ENCODE measurements around the gene CECR2.
A peak's percentile ranks its signal among the peaks of the same experiment; 100 is the strongest.

Gene CECR2

GRCh38 chr22:17472932-17473331 lies 103.7 kb downstream of the CECR2 start:
- TF ChIP-seq POLR2AphosphoS5 (IDR thresholded peaks at IDR 0.05; ENCODE audit: low read depth, low read length) (no peak), FOXP2 (optimal IDR thresholded peaks at IDR 0.05; ENCODE audit: borderline replicate concordance, extremely low read depth, extremely low read length, insufficient read depth) (no peak), SIN3A (IDR thresholded peaks at IDR 0.05; ENCODE audit: borderline replicate concordance, insufficient read depth, low read length) (no peak), TAF1 (IDR thresholded peaks at IDR 0.05; ENCODE audit: borderline replicate concordance, insufficient read depth, low read length) (no peak)
- TF ChIP-seq, protein P1, sequence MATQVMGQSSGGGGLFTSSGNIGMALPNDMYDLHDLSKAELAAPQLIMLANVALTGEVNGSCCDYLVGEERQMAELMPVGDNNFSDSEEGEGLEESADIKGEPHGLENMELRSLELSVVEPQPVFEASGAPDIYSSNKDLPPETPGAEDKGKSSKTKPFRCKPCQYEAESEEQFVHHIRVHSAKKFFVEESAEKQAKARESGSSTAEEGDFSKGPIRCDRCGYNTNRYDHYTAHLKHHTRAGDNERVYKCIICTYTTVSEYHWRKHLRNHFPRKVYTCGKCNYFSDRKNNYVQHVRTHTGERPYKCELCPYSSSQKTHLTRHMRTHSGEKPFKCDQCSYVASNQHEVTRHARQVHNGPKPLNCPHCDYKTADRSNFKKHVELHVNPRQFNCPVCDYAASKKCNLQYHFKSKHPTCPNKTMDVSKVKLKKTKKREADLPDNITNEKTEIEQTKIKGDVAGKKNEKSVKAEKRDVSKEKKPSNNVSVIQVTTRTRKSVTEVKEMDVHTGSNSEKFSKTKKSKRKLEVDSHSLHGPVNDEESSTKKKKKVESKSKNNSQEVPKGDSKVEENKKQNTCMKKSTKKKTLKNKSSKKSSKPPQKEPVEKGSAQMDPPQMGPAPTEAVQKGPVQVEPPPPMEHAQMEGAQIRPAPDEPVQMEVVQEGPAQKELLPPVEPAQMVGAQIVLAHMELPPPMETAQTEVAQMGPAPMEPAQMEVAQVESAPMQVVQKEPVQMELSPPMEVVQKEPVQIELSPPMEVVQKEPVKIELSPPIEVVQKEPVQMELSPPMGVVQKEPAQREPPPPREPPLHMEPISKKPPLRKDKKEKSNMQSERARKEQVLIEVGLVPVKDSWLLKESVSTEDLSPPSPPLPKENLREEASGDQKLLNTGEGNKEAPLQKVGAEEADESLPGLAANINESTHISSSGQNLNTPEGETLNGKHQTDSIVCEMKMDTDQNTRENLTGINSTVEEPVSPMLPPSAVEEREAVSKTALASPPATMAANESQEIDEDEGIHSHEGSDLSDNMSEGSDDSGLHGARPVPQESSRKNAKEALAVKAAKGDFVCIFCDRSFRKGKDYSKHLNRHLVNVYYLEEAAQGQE (IDR thresholded peaks at IDR 0.05; ENCODE audit: insufficient read depth in 1 of 2, low read depth in 2 of 2, low read length in 2 of 2), result no peak

DNA sequence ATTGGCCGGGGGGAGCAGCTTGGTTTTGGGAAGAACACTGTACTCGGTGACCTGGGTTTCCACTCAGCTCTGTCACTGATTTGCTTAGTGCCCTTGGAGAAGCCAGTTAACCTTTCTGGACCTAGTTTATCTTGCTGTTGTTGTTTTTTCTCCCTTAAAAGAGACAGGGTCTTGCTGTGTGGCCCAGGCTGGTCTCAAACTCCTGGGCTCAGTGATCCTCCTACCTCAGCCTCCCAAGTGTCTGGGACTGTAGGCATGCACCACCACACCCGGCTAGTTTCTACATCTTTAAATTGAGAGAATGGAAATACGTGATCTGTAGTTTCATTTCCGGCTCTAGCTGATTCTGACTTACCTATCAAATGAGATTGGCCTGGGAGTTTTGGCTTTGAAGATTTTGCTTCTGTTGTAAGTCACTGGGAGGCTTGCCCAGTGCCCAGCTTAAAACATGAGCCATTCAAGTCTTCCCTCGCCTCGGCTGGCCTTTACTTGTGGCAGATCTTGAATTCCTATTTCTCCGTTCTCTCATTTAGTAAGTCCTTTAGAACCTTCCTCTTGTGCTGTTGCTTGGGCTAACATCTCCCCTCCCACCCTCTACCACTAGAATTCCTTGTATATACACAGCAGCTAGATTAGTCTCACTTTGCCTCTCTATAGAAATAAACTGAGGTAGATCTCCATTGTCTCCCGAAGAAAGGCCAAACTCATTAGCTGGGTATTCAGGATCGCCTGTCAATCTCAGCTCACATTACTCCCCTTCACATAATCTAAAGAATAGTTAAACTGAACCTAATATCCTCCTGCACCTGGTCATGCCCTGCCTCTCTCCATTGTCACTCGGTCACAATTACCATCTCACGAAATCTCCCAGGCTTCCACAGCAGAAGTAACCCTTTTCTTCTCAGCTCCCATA lies 106.3 kb downstream of the CECR2 start:
- TF ChIP-seq, protein P1 (IDR thresholded peaks at IDR 0.05; ENCODE audit: insufficient read depth in 1 of 2, low read depth in 2 of 2, low read length in 2 of 2), result no peak
- TF ChIP-seq SIN3A (IDR thresholded peaks at IDR 0.05; ENCODE audit: borderline replicate concordance, insufficient read depth, low read length) (no peak), POLR2AphosphoS5 (IDR thresholded peaks at IDR 0.05; ENCODE audit: low read depth, low read length) (no peak), FOXP2 (optimal IDR thresholded peaks at IDR 0.05; ENCODE audit: borderline replicate concordance, extremely low read depth, extremely low read length, insufficient read depth) (no peak), TAF1 (IDR thresholded peaks at IDR 0.05; ENCODE audit: borderline replicate concordance, insufficient read depth, low read length) (no peak)

- TF ChIP-seq TAF1 (IDR thresholded peaks at IDR 0.05; ENCODE audit: borderline replicate concordance, insufficient read depth, low read length) (no peak), SIN3A (IDR thresholded peaks at IDR 0.05; ENCODE audit: borderline replicate concordance, insufficient read depth, low read length) (no peak), POLR2AphosphoS5 (IDR thresholded peaks at IDR 0.05; ENCODE audit: low read depth, low read length) (no peak)
Observed at GRCh38 chr22:17476838-17477237, 107.6 kb downstream of the CECR2 start.

- TF ChIP-seq SIN3A (IDR thresholded peaks at IDR 0.05; ENCODE audit: borderline replicate concordance, insufficient read depth, low read length), result no peak
- 0 out of 2 replicates have a peak, but pooled peaks have one; percentile 24 for TF ChIP-seq POLR2AphosphoS5 (IDR thresholded peaks at IDR 0.05; ENCODE audit: low read depth, low read length)
- TF ChIP-seq, protein P1 (IDR thresholded peaks at IDR 0.05; ENCODE audit: insufficient read depth in 1 of 2, low read depth in 2 of 2, low read length in 2 of 2), result peak in 1 of 2 experiments; percentile 8; a peak in 1 of 4 replicates
- TF ChIP-seq TAF1 (IDR thresholded peaks at IDR 0.05; ENCODE audit: borderline replicate concordance, insufficient read depth, low read length), result no peak
- TF ChIP-seq FOXP2 (optimal IDR thresholded peaks at IDR 0.05; ENCODE audit: borderline replicate concordance, extremely low read depth, extremely low read length, insufficient read depth), result no peak
Observed at GRCh38 chr22:17477391-17477833, 108.2 kb downstream of the CECR2 start.

DNA sequence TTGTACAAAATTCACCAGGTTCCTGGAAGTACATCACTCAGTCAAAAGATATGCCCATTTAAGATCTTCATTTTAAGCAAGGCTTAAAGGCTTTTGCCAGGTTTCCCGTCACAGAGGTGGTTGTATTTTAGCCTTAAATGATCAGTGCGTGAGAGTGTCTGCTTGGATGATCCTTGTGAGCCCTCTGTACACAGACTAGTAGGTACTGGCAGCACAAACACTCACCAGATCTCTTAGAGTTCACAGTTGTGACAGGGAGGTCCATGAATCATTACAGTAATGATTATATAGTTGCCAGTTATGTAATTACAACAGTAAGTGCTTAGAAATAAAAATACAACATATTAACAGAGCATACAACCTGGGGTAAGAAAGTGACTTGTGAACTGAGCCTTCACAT lies 109.9 kb downstream of the CECR2 start:
- TF ChIP-seq FOXP2 (optimal IDR thresholded peaks at IDR 0.05; ENCODE audit: borderline replicate concordance, extremely low read depth, extremely low read length, insufficient read depth) (no peak), POLR2AphosphoS5 (IDR thresholded peaks at IDR 0.05; ENCODE audit: low read depth, low read length) (no peak), TAF1 (IDR thresholded peaks at IDR 0.05; ENCODE audit: borderline replicate concordance, insufficient read depth, low read length) (no peak), SIN3A (IDR thresholded peaks at IDR 0.05; ENCODE audit: borderline replicate concordance, insufficient read depth, low read length) (no peak)
- TF ChIP-seq, protein P1 (IDR thresholded peaks at IDR 0.05; ENCODE audit: insufficient read depth in 1 of 2, low read depth in 2 of 2, low read length in 2 of 2), result no peak

Measured in PFSK-1 (cell line).